GM19238 (cell line): ENCODE measurements around the gene POR.

Source experiments
- DNase-seq: peaks from one replicate; pipeline ENCODE4 v3.0.0; 2011; ENCODE audit warnings: low spot score; ENCODE audit not compliant: insufficient read length

Gene POR

GRCh38 chr7:75950111-75950681, 35.2 kb downstream of the POR start:
- DNase-seq = no peak

GRCh38 chr7:75951506-75951905, 36.6 kb downstream of the POR start:
- no peak for DNase-seq

- DNase-seq = no peak
Measured at GRCh38 chr7:75953431-75953830, 38.5 kb downstream of the POR start.

GRCh38 chr7:75953931-75954330, 39.0 kb downstream of the POR start:
- no peak for DNase-seq

GRCh38 chr7:75955331-75955955, 40.5 kb downstream of the POR start:
- DNase-seq = no peak

GRCh38 chr7:75957021-75957736, 42.2 kb downstream of the POR start:
- no peak for DNase-seq

- DNase-seq = no peak
Measured at GRCh38 chr7:75958802-75959543, 44.0 kb downstream of the POR start.

- no peak for DNase-seq
Measured at GRCh38 chr7:75960372-75960771, 45.4 kb downstream of the POR start.

GRCh38 chr7:75961218-75961617, 46.3 kb downstream of the POR start:
- DNase-seq = no peak

- DNase-seq = no peak
Measured at GRCh38 chr7:75962607-75963380, 47.8 kb downstream of the POR start.

GRCh38 chr7:75963381-75963995, 48.5 kb downstream of the POR start:
- no peak for DNase-seq

- no peak for DNase-seq
Measured at GRCh38 chr7:75965617-75966016, 50.7 kb downstream of the POR start.

GRCh38 chr7:75966190-75966961, 51.4 kb downstream of the POR start:
- DNase-seq = no peak

- no peak for DNase-seq
Measured at GRCh38 chr7:75967055-75967454, 52.1 kb downstream of the POR start.

- DNase-seq = no peak
Measured at GRCh38 chr7:75967487-75967997, 52.6 kb downstream of the POR start.

GRCh38 chr7:75968012-75968411, 53.1 kb downstream of the POR start:
- DNase-seq = no peak

GRCh38 chr7:75968561-75969001, 53.6 kb downstream of the POR start:
- no peak for DNase-seq

GRCh38 chr7:75969182-75969581, 54.2 kb downstream of the POR start:
- DNase-seq = no peak

GRCh38 chr7:75969704-75970498, 54.9 kb downstream of the POR start:
- DNase-seq = no peak
